PC-9 (cell line): Measurements from ENCODE around the gene ITGB3. TPM values are rescaled to one million over a fixed set of nuclear protein-coding genes. Genes with fewer than 3 reads are reported as not detected.

Experiments
- BruUV-seq: library from RNA; stranded (reverse); fragments of 400-500 nt; replicated peaks from 2 replicates; lab custom pipeline; 2021; lab: Mats Ljungman, UMichigan
- CTCF ChIA-PET: fragments of 300-600 bp; sonication (Branson Sonifier 250); formaldehyde crosslinking; loops from one replicate; lab custom pipeline; 2022; ENCODE audit warnings: antibody characterized with exemption; lab: Charles Lee
- POLR2A ChIA-PET: fragments of 300-600 bp; sonication (Branson Sonifier 250); formaldehyde crosslinking; loops from one replicate; lab custom pipeline; 2022; ENCODE audit warnings: antibody characterized with exemption; ENCODE audit not compliant: unreplicated experiment; lab: Charles Lee
- DNase-seq, 2 experiments: peaks; one replicate each; pipeline versions ENCODE4 v3.0.0 to v3.0.0-alpha.2; 2015 to 2022; ENCODE audit warnings: mixed read lengths in 1 of 2
- H2AFZ ChIP-seq: fragments of 200-600 bp; sonication (generic); 2 replicates; pipeline ENCODE4 v1.8.1; 2017; ENCODE audit warnings: antibody characterized with exemption
- H3F3A ChIP-seq: fragments of 200-600 bp; sonication (generic); 2 replicates; pipeline ENCODE4 v1.8.1; 2017; ENCODE audit warnings: antibody characterized with exemption, mild to moderate bottlenecking, low read depth; ENCODE audit not compliant: insufficient read depth
- H3K27ac ChIP-seq: fragments of 200-600 bp; sonication (generic); 2 replicates; pipeline ENCODE4 v1.6.1; 2016; ENCODE audit warnings: mixed run types
- H3K27me3 ChIP-seq: fragments of 200-600 bp; sonication (generic); 2 replicates; pipeline ENCODE4 v1.6.1; 2016; ENCODE audit warnings: low read depth, mixed run types; ENCODE audit not compliant: insufficient read depth
- H3K36me3 ChIP-seq: fragments of 200-600 bp; sonication (generic); 2 replicates; pipeline ENCODE4 v1.6.1; 2016; ENCODE audit warnings: low read depth, mixed run types
- H3K4me1 ChIP-seq: fragments of 200-600 bp; sonication (generic); replicated peaks from 2 replicates; pipeline ENCODE4 v1.6.1; 2016; ENCODE audit warnings: mixed run types; ENCODE audit not compliant: insufficient read depth
- H3K4me2 ChIP-seq: fragments of 200-600 bp; sonication (generic); 2 replicates; pipeline ENCODE4 v1.6.1; 2017; ENCODE audit warnings: mixed run types
- H3K4me3 ChIP-seq: fragments of 200-600 bp; sonication (generic); 2 replicates; pipeline ENCODE4 v1.6.1; 2016; ENCODE audit warnings: mixed run types
- H3K79me2 ChIP-seq: fragments of 200-600 bp; sonication (generic); 2 replicates; pipeline ENCODE4 v1.6.1; 2017; ENCODE audit warnings: low read depth, mixed run types
- H3K9me2 ChIP-seq: fragments of 200-600 bp; sonication (generic); 2 replicates; pipeline ENCODE4 v1.8.1; 2017; ENCODE audit warnings: mild to moderate bottlenecking; ENCODE audit not compliant: insufficient read depth
- H3K9me3 ChIP-seq: fragments of 200-600 bp; sonication (generic); 2 replicates; pipeline ENCODE4 v1.8.1; 2016; ENCODE audit warnings: low read depth; ENCODE audit not compliant: insufficient read depth
- H4K20me1 ChIP-seq: fragments of 200-600 bp; sonication (generic); 2 replicates; pipeline ENCODE4 v1.8.1; 2017; ENCODE audit not compliant: insufficient read depth
- EZH2 ChIP-seq: fragments of 200-600 bp; sonication (generic); IDR thresholded peaks from 2 replicates; pipeline ENCODE4 v1.8.0; 2017; ENCODE audit warnings: antibody characterized with exemption, low read depth
- intact Hi-C: fragments of 100-400 bp; cut with micrococcal nuclease; formaldehyde crosslinking; loops from one replicate; pipeline ENCODE4 v1.10.0; 2022; ENCODE audit not compliant: unreplicated experiment
- total RNA-seq: library from RNA; stranded (reverse); gene quantifications from 2 replicates; pipeline ENCODE4 v1.2.3, GENCODE V29; 2021
- TF ChIP-seq, protein P1 (sequence below): fragments of 200-600 bp; sonication (generic); conservative IDR thresholded peaks from 2 replicates; pipeline ENCODE4 v1.6.1; 2017; ENCODE audit warnings: mixed run types, antibody characterized with exemption, mild to moderate bottlenecking, moderate library complexity

ITGB3 gene
- total RNA-seq, 1 experiment from 2014 or later, result 0.31 TPM

DNA sequence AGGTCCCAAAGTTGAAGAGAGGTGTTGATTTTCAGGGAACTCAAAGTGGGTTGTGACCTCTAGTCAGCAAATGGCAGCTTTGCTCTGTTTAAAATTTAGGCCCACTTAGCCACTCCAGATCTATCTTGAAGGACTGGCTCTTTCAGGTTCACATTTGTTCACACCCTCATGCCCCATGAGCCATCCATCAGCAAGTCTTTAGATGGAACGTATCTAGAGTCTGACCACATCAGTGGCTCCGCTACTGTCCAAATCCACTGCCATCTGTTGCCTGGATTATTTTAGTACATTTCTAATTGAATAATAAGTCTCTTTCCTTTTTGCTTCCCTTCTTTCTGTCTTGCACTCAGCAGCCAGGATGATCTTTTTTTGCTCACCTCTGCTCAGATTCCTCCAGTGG is 10.5 kb downstream of the ITGB3 start:
- CTCF ChIA-PET, result no interaction called here

DNA sequence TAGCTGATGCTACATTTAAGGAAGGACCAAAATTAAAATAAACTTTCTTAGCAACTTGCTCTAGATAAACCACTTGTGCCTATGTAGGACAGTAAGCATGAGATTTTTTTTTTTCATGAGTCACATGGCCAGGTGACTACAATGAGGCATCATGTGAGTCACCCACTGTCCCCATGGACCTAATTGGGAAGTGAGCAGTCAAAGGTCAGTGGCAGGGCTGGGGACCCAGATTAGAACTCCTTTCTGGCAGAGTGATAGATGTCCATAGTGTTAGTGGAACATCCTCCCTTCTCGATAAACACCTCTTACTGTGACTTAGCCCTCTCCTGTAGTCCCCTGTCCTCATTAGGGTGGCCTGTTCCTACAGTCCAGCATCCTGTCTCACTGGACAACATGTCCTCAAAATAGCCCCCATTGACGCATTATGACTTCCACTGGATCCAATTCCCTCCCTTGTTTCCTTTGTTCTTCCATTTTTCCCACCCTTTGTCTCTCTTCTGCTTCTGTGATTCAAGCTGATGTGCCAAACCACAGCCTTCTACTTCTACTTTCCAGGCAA is 12.4 kb downstream of the ITGB3 start:
- CTCF ChIA-PET, result no interaction called here
- Histone ChIP-seq H3F3A (peaks cover 22% of the 10 kb centered on the region), H3K4me1 (peaks cover 36% of the 10 kb centered on the region), H3K4me3 (no peak overlapping the region), H3K9me3 (peaks cover 19% of the 10 kb centered on the region), H3K4me2 (peak overlapping the region; percentile 52), H3K9me2 (no peaks in the 10 kb centered on the region), H2AFZ (no peak overlapping the region), H3K27ac (peak overlapping the region; percentile 88), H3K79me2 (no peaks in the 10 kb centered on the region), H4K20me1 (no peaks in the 10 kb centered on the region), H3K27me3 (no peaks in the 10 kb centered on the region), H3K36me3 (no peaks in the 10 kb centered on the region)
- intact Hi-C loops, result no loop called here
- BruUV-seq, result no TSS peak
- POLR2A ChIA-PET, result interaction anchor here (0.7 kb wide), 1 partner anchor 60 kb away, joined by 3 read pairs; no protein-coding TSS in a partner anchor
- DNase-seq, result peak in 1 of 2 experiments; percentile 79
- no peak for TF ChIP-seq EZH2
- TF ChIP-seq, protein P1, sequence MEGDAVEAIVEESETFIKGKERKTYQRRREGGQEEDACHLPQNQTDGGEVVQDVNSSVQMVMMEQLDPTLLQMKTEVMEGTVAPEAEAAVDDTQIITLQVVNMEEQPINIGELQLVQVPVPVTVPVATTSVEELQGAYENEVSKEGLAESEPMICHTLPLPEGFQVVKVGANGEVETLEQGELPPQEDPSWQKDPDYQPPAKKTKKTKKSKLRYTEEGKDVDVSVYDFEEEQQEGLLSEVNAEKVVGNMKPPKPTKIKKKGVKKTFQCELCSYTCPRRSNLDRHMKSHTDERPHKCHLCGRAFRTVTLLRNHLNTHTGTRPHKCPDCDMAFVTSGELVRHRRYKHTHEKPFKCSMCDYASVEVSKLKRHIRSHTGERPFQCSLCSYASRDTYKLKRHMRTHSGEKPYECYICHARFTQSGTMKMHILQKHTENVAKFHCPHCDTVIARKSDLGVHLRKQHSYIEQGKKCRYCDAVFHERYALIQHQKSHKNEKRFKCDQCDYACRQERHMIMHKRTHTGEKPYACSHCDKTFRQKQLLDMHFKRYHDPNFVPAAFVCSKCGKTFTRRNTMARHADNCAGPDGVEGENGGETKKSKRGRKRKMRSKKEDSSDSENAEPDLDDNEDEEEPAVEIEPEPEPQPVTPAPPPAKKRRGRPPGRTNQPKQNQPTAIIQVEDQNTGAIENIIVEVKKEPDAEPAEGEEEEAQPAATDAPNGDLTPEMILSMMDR, result no peak

More for the DNA sequence above, 10.5 kb downstream of the ITGB3 start:
- no TSS peak for BruUV-seq
- no peak overlapping the region for H3K4me2 ChIP-seq
- no peaks in the 10 kb centered on the region for H3K79me2 ChIP-seq
- H3K4me1 ChIP-seq, result peaks cover 36% of the 10 kb centered on the region
- POLR2A ChIA-PET, result no interaction called here
- peaks cover 14% of the 10 kb centered on the region for H3K9me3 ChIP-seq
- H3K27ac ChIP-seq, result no peak overlapping the region
- TF ChIP-seq, protein P1, result no peak
- no peak for TF ChIP-seq EZH2
- no peaks in the 10 kb centered on the region for H3K9me2 ChIP-seq
- H3K4me3 ChIP-seq, result no peak overlapping the region
- intact Hi-C loops, result no loop called here
- no peaks in the 10 kb centered on the region for H3K36me3 ChIP-seq
- no peaks in the 10 kb centered on the region for H4K20me1 ChIP-seq
- no peak overlapping the region for H2AFZ ChIP-seq
- peaks cover 22% of the 10 kb centered on the region for H3F3A ChIP-seq
- DNase-seq, result no peak
- no peaks in the 10 kb centered on the region for H3K27me3 ChIP-seq

DNA sequence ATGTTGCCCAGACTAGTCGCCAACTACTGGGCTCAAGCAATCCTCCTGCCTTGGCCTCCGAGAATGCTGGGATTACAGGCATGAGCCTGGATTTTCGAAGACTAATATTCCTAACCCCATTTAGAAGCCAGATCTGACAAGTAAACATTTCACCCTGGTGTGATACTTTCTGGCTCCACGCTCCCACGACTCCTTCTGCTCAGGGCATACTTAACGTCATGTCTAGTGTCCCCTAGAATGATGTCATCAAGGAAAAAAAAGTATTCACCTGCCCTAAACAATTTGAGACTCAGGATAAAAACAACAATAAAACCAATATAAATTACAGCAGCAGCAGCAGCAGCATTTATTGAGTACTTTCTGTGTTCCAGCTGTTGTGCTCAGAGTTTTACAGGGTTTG is 13.2 kb downstream of the ITGB3 start:
- no peak overlapping the region; the same call in 1 of the 2 replicates for H2AFZ ChIP-seq
- POLR2A ChIA-PET, result no interaction called here
- H3K9me3 ChIP-seq, result peaks cover 19% of the 10 kb centered on the region
- H3K27me3 ChIP-seq, result no peaks in the 10 kb centered on the region
- no TSS peak for BruUV-seq
- peak overlapping the region; percentile 52 for H3K4me2 ChIP-seq
- H3K36me3 ChIP-seq, result no peaks in the 10 kb centered on the region
- peak overlapping the region; percentile 88 for H3K27ac ChIP-seq
- no peaks in the 10 kb centered on the region for H3K9me2 ChIP-seq
- no peaks in the 10 kb centered on the region for H4K20me1 ChIP-seq
- intact Hi-C loops, result no loop called here
- no peaks in the 10 kb centered on the region for H3K79me2 ChIP-seq
- no peak for TF ChIP-seq EZH2
- TF ChIP-seq, protein P1, result no peak
- DNase-seq, result peak in 1 of 2 experiments; percentile 9
- CTCF ChIA-PET, result no interaction called here
- no peak overlapping the region for H3K4me3 ChIP-seq
- peaks cover 22% of the 10 kb centered on the region for H3F3A ChIP-seq
- peaks cover 36% of the 10 kb centered on the region for H3K4me1 ChIP-seq
